MM.1S (cell line): Measurements from ENCODE around the gene TKFC.

ENCODE experiments used
- CTCF ChIP-seq: fragments of 300-600 bp; sonication (generic); IDR thresholded peaks from 2 replicates; pipeline ENCODE4 v1.5.1; 2016; ENCODE audit warnings: antibody characterized with exemption, low read length, mixed read lengths
- EZH2phosphoT487 ChIP-seq: fragments of 300-600 bp; sonication (generic); IDR thresholded peaks from 2 replicates; pipeline ENCODE4 v1.6.1; 2018; ENCODE audit warnings: antibody characterized with exemption, low read length

- no peak for TF ChIP-seq CTCF
- TF ChIP-seq EZH2phosphoT487: no peak
These were observed 23.3 kb upstream of the TKFC start for GRCh38 chr11:61309739-61310138.
